Ascending aorta (tissue), 2 donors: ENCODE results near the gene GGA2. TPM values are rescaled to one million over a fixed set of nuclear protein-coding genes. Genes with fewer than 3 reads are reported as not detected.
"Not testable (repeated sequence)": the region's sequence is repeated elsewhere in the genome, so short reads cannot be mapped to it uniquely, and the experiment has no call there.

Experiments
- DNase-seq, 2 donors: peaks; one replicate each; pipeline ENCODE4 v3.0.0-alpha.2; 2019; ENCODE audit warnings: low spot score in 2 of 2
- H3K27ac ChIP-seq, 2 donors: fragments of 200-600 bp; sonication (generic); one replicate each; pipeline ENCODE4 v1.5.1; 2016 to 2017; ENCODE audit warnings: mild to moderate bottlenecking in 1 of 2
- H3K27me3 ChIP-seq: fragments of 200-600 bp; sonication (generic); one replicate; pipeline ENCODE4 v1.5.1; 2017
- H3K36me3 ChIP-seq, 2 donors: fragments of 200-600 bp; sonication (generic); one replicate each; pipeline ENCODE4 v1.5.1; 2016
- H3K4me1 ChIP-seq, 2 donors: fragments of 200-600 bp; sonication (generic); one replicate each; pipeline ENCODE4 v1.5.1; 2016 to 2017; ENCODE audit warnings: mild to moderate bottlenecking in 1 of 2
- H3K4me3 ChIP-seq, 2 donors: fragments of 200-600 bp; sonication (generic); one replicate each; pipeline ENCODE4 v1.5.1; 2016 to 2017; ENCODE audit warnings: mild to moderate bottlenecking in 1 of 2
- H3K9me3 ChIP-seq, 2 donors: fragments of 200-600 bp; sonication (generic); one replicate each; pipeline ENCODE4 v1.5.1; 2016
- CTCF ChIP-seq, 3 experiments: fragments of 200-600 bp in 2 of 3; fragments of 450-650 bp in 1 of 3; sonication (generic) in 2 of 3; IDR thresholded peaks; one replicate each; pipeline ENCODE4 v1.5.1; 2016 to 2019; ENCODE audit warnings: antibody characterized with exemption in 3 of 3, mild to moderate bottlenecking in 1 of 3, moderate library complexity in 1 of 3
- intact Hi-C: fragments of 100-400 bp; cut with DNase I; formaldehyde crosslinking; loops from one replicate; pipeline ENCODE4 v1.15.1; 2023
- total RNA-seq: library from RNA; depleted of rRNA; stranded (reverse); fragments of >200 nt; gene quantifications from one replicate; pipeline ENCODE4 v1.1.0, GENCODE V29; 2016

Gene GGA2
- total RNA-seq, 1 donor from 2014 or later = 10.7 TPM

- intact Hi-C loops = no loop called here
These were observed 45.1 kb downstream of the GGA2 start for GRCh38 chr16:23465179-23465578.

GRCh38 chr16:23464196-23464595 is 46.1 kb downstream of the GGA2 start:
- TF ChIP-seq CTCF (IDR thresholded peaks at IDR 0.05) = no peak

More at GRCh38 chr16:23465179-23465578, 45.1 kb downstream of the GGA2 start:
- Histone ChIP-seq H3K4me3 (no peak overlapping the region), H3K36me3 (peaks cover 50 to 52% of the 10 kb centered on the region in 2 donors), H3K9me3 (no peaks in the 10 kb centered on the region), H3K4me1 (no peaks in the 10 kb centered on the region), H3K27me3 (no peaks in the 10 kb centered on the region), H3K27ac (no peak overlapping the region)
- DNase-seq = no peak
- no peak for TF ChIP-seq CTCF (IDR thresholded peaks at IDR 0.05)

GRCh38 chr16:23462994-23463393 is 47.3 kb downstream of the GGA2 start:
- H3K27me3 ChIP-seq, H3K9me3 ChIP-seq, H3K4me1 ChIP-seq, intact Hi-C loops, H3K4me3 ChIP-seq: not testable (repeated sequence)
- peak overlapping the region in 1 of 2 donors; percentile 11 for H3K27ac ChIP-seq
- peak in 1 of 2 donors; percentile 83 for DNase-seq
- peaks cover 28 to 30% of the 10 kb centered on the region in 2 donors for H3K36me3 ChIP-seq

More at GRCh38 chr16:23464196-23464595, 46.1 kb downstream of the GGA2 start:
- Histone ChIP-seq H3K9me3 (no peaks in the 10 kb centered on the region), H3K4me1 (no peaks in the 10 kb centered on the region), H3K27ac (no peak overlapping the region), H3K4me3 (no peak overlapping the region), H3K27me3 (no peaks in the 10 kb centered on the region), H3K36me3 (peaks cover 40 to 42% of the 10 kb centered on the region in 2 donors)
- intact Hi-C loops = no loop called here
- DNase-seq = no peak

- no peak for DNase-seq
- H3K36me3 ChIP-seq = no peaks in the 10 kb centered on the region
- H3K27ac ChIP-seq = no peak overlapping the region
- no peaks in the 10 kb centered on the region for H3K27me3 ChIP-seq
- no peaks in the 10 kb centered on the region for H3K9me3 ChIP-seq
- peaks cover 6 to 14% of the 10 kb centered on the region in 2 donors for H3K4me1 ChIP-seq
- no peak for TF ChIP-seq CTCF (IDR thresholded peaks at IDR 0.05)
- intact Hi-C loops = loop anchor here (1.0 to 10.0 kb wide), 3 partner anchors 57 to 191 kb away; partner anchors contain the start of genes DCTN5, EARS2, GGA2 and PALB2
- peak overlapping the region; percentile 89 to 94 for H3K4me3 ChIP-seq
These were observed 56.8 kb downstream of the GGA2 start for GRCh38 chr16:23453338-23454052.

GRCh38 chr16:23452572-23453337 is 57.5 kb downstream of the GGA2 start, which contains the start of gene COG7:
Gene COG7, minus strand, starts transcription at chr16:23453189. Its CDS starts 195 bp downstream, at chr16:23452994.
- Histone ChIP-seq H3K36me3 (no peaks in the 10 kb centered on the region), H3K4me1 (peaks cover 6 to 14% of the 10 kb centered on the region in 2 donors), H3K9me3 (no peaks in the 10 kb centered on the region), H3K4me3 (peak within 1 kb of the TSS; percentile 89 to 94), H3K27me3 (no peaks in the 10 kb centered on the region), H3K27ac (peak within 1 kb of the TSS; percentile 61 to 72)
- intact Hi-C loops = loop anchor here (1.0 to 10.0 kb wide), 3 partner anchors 58 to 192 kb away; partner anchors contain the start of genes DCTN5, EARS2, GGA2 and PALB2
- no peak for TF ChIP-seq CTCF (IDR thresholded peaks at IDR 0.05)
- DNase-seq = peak; percentile 39 to 89
